Activated CD4-positive, alpha-beta T cell treated with anti-CD3 and anti-CD28 coated beads, Interleukin-2, amount 50 U/mL, for 4 hours (primary cell): ENCODE results near the gene LHB.
"Not testable (repeated sequence)": the region's sequence is repeated elsewhere in the genome, so short reads cannot be mapped to it uniquely, and the experiment has no call there.

Experiments
- DNase-seq, 2 experiments: peaks; one replicate each; pipeline ENCODE4 v3.0.0-alpha.2; 2020

LHB gene

DNA sequence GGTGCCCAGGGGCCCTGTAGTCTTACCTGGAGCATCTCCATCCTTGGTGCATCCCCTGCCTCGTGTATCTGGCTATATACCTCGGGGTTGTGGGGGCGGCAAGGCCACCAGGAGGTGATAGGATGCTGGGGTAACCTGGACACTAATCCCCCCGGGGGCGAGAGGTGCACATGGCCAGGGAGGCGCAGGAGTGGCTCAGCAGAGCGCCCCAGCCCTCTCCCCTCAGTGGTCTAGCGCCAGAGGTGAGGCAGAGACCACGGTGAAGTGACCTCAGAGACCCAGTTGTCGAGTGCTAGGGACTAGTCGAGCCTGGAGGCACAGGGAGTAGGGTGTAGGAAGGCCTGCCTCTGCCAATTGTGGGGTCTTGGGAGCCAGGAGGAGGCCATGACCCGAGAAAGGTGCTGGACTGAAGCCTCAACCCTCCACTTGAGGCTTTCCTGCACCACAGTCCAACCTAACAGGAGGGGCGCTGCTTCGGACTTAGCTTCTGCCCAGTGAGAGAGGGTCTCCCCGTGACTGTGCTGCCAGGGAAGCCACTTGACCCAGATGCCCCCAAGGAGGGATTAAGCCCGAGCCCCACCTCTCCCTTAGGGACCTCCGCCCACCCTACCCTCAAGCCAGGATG lies at the start of gene LHB:
Gene LHB, minus strand, starts transcription at position 51 of the 625 bp plus-strand sequence. Its CDS starts 10 bp downstream, at position 41.
- no peak for DNase-seq

DNA sequence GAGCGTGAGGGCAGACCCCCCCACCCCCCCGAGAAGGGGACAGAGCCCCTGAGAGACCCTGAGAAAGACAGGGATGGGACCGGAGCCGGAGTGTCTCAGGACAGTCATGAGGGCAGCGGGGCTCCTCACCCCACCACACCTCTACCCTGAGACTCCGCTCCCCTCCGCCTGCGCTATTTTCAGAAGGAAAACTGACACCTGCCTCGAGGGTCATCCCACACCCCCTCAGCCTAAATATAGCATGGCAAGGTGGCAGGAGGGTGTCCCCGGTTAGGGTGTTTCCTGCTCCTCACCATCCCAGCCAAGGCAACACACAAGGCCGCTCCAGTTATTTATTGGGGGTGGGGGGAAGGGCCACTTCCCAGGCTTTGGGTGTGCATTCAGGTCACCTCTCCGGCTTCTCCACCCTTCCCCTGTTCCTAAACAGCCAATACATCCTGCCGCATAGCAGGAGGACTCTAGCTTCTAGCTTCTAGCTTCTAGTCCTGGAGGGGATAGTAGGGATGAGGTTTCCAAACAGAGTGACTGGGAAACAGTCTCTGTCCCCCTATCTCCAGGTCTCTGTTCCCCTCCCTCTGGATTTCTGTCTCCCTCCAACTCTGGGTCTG lies 49.1 kb upstream of the LHB start:
- DNase-seq: no peak

DNA sequence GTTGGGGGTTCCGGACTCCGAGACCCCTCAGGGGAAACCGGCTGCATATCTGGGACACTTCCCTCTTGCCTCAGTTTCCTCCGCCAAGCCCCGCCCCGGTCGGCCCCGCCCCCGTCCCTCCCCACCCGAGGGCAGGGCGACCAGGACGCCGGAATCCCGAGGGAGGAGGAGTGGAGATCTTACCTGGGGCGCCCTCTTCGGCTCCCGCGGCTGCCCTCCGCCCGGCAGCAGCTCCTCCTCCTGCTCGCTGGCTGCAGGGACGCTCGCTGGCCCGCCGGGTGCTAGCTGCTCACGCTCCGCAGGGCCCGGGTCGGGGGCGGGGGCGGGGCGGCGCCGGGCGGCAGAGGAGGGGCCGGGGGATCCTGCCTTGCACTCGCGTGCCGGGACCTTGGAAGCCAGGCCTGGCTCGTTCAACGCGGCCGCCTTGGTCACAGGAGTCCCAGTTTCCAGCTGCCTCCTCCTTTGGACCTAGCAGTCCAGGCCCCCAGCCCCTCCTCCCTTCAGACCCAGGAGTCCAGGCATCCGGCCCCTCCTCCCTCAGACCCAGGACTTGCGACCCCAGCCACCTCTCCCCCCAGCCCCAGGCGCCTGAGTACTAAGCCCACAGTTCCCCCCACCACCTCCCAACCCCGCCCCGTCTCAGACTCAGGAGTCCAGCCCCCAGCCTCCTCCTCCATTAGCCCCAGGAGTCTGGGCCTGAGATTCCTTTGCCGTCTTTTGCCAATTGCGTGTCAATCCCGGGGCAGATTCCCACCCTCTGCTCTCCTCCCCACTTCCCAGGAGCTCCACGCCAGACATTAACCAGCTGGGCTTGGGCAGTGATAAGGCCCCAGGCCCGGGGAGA lies 48.1 kb upstream of the LHB start, which contains the start of gene NTF4:
Gene NTF4, minus strand, starts transcription at position 51 of the 844 bp plus-strand sequence. CDS start 2,821 bp downstream, outside the sequence.
- DNase-seq: no peak

DNA sequence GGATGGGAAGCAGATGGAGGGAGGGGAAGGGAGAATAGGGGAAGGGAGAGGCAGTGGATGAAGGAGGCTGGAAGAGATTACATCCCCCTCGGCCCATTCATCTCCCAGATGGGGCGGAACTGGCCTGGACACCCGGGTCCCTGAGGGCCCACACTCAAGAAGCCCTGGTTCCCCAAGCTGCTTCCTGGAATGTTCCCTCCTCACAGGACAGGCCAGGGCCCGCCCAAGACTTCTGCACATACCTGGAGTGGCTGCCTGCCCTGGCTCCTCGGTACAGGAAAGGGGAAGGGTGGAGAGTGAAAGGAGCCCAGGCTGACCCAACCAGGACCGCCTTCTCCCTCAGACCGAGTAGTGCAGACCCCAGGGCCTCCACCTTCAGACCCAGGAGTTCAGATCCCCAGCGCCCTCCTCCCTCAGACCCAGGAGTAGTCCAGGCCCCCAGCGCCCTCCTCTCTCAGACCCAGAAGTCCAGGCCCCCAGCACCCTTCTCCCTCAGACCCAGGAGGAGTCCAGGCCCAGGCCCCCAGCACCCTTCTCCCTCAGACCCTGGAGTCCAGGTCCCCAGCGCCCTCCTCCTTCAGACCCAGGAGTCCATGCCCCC lies 47.2 kb upstream of the LHB start:
- DNase-seq: no peak

DNA sequence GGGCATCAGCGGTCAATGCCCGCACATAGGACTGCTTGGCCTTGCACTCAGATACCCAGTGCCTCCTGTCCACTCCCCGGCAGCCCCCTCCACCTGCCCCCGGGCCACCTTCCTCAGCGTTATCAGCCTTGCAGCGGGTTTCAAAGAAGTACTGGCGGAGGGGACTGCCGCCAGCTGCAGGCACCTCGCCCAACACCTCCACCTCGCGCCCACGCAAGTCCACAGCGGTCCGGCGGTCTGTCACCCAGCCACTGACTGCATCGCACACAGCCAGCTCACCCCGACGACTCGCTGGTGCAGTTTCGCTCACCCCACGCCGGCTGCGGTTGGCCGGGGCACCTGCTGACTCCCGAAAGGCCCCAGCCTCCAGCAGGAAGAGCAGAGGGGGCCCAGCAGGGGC lies 44.6 kb upstream of the LHB start:
- DNase-seq: no peak

DNA sequence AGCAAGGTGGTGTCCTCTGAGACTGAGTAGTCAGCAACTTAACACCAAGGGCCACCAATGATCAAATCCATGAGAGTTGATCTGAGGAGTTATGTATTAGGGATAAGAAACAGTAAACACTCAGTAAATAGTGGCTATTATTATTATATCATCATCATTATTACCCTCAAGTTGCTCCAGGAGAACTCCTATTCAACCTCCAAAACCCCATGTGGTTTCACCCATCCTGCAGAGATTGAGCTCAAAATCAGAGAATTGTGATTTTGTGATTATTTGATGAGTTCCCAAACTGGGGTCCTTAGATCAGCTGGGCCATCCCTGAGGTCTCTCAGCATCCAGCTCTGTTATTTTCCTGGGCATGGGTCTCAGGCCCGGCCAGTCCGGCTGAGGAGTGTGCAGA lies 44.1 kb upstream of the LHB start:
- no peak for DNase-seq

DNA sequence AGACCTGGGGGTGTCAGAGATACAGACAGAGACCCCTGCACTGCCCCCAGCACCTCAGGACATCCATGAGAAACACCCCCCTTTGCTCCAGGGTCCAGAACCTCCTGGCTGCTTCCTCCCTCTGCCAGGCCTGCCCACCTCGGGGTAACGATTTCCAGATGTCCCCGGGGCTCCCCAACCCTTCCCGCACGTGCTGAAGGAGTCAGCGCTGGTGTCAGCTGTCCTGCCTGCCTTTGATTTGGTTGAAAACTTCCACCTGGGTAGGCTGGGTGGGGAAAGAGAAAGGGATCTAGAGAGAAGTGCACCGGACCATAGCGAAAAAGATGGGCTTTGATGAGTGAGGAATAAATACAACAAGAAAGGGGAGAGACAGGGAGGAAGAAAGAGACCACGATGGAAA lies 42.2 kb upstream of the LHB start:
- no peak for DNase-seq

DNA sequence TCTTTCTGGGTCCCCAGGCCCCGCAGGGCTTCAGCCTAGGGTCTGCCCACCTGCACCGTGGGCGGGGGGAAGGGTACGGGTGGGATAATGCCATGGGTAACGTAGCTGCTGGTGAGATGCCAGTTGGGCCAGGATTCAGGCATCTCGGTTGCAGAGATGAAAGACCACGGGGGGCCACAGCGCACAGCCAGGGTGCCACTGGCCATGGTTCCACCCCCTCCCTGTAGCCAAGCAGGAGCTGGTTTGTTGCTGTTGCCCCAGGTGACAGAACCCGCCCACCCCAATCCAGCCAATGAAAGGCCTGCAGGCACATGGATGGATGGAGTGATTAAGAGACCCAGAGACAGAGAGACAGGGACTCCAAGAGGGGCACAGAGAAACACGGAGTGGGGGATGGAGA lies 41.7 kb upstream of the LHB start:
- no peak for DNase-seq

DNA sequence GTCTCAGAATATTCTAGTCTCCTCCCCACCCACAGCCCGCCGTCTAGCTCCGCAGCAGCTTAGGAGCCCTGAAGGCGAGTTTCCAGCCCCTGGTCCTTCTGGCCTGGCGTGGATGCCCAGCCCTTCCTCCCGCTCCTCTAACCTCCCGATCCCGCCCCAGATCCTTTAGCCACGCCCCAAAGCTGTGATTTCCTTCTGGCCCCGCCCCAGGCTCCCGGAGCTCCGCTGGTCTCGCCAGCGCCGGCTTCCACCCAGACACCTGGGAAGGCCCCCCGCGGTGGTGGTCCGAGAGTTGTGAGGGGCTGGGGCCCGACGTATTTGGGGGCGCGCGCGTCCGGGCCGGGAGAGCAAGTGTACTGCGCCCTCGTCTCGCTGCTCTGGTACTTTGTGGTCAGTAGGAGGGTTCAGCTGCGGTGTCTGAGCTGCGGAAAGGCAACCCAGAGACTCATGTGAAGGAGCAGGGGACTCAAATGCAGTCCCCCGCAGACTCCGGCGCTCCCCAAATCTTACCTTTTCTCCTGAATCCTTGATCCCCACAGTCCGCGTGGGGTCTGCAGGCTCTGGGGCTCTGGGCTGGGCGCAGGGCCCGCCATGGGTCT lies 40.8 kb upstream of the LHB start, which contains the start of gene CGB7:
Gene CGB7, minus strand, starts transcription at position 114 of the 599 bp plus-strand sequence. CDS start 2,374 bp downstream, outside the sequence.
- DNase-seq: peak; percentile 18 to 32

DNA sequence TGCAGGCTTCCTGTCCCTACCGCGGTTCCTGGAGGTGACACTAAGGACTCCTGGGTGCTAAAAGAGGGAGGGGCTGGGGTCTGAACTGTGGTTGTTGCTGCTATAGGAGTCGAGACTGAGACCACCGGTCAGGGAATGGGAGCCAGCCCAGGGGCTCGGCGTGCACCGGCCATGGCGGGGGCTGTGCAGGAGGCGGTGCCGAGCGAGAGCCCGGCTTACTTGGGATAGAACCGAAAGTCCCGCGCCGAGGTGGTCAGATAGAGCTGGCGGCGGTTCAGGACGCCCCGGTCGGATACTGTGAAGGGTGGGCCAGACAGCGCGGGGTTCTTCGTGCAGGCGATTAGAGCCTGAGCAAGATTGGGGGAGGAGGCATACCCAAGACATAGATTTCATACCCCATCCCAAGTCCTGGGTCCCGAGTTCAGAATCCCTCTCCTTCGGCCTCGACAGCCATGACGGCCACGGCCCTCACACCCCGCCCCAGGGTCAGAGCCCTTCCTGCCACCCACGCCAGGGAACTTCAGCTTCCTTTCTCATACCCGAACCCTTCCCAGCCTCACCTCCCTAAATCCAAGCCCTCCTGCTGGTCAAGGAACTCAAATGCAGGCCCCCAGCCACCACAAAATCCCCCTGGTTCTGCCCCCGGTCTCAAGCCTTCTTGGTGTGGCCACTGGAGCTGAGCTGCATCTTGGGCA lies 40.2 kb upstream of the LHB start:
- DNase-seq: not testable (repeated sequence)

DNA sequence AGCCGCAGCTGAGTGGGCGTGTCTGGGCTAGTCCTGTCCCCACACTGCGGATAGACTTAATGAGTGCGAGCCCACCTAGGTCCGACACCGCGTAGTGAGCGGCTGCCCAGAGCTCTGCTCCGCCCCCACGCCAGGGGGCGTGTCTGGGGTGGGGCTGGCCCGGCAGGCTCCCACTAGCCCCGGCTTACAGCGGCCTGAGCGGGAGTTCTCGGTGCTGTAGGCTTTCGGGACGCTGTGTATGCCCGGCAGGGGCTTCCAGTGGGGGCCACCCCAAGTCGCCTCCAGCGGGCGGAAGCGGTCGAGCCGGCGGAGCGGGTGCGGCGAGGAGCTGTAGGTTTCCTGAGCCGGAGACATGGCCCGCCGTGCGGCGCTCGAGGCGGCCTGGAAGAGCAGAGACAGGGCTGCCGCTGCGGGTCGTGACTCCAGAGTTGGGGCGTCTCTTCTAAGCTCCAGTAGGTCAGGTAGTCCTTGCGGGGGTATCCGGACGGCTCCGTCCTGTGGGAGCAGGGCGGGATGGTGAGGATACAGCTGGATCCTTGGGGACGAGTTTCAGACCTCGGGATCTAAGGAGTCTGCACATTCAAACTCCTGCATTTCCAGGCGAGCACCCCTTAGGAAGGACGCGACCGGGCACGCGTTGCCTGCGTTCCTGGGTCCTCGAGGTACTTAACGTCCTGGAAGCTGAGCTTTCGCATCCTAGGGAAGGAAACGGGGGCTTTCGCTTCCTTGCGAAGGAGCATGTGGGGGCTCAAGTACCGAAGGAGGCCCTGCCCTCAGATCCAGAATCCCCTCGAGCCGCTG lies 39.4 kb upstream of the LHB start:
- DNase-seq: peak; percentile 29

DNA sequence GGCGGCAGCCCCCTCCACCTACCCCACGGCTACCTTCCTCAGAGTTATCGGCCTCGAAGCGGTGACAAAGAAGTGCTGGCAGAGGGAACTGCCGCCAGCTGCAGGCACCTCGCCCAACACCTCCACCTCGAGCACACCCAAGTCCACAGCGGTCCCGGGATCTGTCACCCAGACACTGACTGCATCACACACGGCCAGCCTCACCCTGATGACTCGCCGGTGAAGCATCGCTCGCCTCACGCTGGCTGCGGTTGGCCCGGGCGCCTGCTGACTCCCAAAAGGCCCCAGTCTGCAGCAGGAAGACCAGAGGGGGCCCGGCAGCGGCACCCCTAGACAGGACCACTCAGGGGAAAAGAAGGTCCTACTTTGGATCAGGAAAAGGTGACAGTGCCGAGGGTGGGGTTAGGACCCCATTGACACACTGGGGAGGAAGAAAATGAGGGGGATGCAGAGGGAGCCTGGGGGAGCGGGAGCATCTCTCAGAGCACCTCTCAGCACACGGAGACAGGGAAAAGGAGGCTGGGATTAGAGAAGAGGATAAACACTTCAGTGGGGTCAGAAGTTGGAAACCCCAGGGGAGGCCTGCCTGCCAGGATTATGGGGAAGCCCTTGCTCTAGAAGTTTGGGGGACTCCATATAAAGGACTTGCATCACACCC lies 33.6 kb upstream of the LHB start:
- DNase-seq: not testable (repeated sequence)

DNA sequence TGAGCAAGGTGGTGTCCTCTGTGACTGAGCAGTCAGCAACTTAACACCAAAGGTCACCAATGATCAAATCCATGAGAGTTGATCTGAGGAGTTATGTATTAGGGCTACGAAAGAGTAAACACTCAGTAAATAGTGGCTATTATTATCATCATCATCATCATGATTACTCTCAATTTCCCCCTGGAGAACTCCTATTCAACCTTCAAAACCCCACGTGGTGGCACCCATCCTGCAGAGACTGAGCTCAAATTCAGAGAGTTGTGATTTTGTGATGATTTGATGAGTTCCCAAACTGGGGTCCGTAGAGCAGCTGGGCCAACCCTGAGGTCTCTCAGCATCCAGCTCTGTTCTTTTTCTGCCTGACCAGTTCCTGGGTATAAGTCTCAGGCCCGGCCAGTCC lies 32.9 kb upstream of the LHB start:
- DNase-seq: not testable (repeated sequence)

DNA sequence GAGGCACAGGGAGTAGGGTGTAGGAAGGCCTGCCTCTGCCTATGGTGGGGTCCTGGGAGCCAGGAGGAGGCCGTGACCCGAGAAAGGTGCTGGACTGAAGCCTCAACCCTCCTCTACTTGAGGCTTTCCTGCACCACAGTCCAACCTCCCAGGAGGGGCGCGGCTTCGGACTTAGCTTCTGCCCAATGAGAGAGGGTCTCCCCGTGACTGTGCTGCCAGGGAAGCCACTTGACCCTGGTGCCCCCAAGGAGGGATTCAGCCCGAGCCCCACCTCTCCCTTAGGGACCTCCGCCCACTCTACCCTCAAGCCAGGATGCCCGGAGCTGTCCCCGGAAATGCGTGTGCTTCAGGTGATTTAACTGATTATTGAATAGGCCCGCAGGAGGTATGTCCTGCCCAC lies 32.1 kb upstream of the LHB start, which contains the start of gene CGB8:
Gene CGB8, minus strand, starts transcription at position 101 of the 400 bp plus-strand sequence. CDS start 372 bp downstream, outside the sequence.
- DNase-seq: not testable (repeated sequence)

DNA sequence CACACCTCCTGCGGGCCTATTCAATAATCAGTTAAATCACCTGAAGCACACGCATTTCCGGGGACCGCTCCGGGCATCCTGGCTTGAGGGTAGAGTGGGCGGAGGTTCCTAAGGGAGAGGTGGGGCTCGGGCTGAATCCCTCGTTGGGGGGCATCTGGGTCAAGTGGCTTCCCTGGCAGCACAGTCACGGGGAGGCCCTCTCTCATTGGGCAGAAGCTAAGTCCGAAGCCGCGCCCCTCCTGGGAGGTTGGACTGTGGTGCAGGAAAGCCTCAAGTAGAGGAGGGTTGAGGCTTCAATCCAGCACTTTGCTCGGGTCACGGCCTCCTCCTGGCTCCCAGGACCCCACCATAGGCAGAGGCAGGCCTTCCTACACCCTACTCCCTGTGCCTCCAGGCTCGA lies 26.7 kb upstream of the LHB start, which contains the start of gene CGB5:
Gene CGB5, plus strand, starts transcription at position 301 of the 400 bp plus-strand sequence. CDS start 362 bp downstream, outside the sequence.
- DNase-seq: not testable (repeated sequence)

DNA sequence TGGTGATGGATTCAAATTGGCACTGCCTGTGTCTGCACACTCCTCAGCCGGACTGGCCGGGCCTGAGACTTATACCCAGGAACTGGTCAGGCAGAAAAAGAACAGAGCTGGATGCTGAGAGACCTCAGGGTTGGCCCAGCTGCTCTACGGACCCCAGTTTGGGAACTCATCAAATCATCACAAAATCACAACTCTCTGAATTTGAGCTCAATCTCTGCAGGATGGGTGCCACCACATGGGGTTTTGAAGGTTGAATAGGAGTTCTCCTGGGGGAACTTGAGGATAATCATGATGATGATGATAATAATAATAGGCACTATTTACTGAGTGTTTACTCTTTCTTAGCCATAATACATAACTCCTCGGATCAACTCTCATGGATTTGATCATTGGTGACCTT lies 25.8 kb upstream of the LHB start:
- not testable (repeated sequence) for DNase-seq

DNA sequence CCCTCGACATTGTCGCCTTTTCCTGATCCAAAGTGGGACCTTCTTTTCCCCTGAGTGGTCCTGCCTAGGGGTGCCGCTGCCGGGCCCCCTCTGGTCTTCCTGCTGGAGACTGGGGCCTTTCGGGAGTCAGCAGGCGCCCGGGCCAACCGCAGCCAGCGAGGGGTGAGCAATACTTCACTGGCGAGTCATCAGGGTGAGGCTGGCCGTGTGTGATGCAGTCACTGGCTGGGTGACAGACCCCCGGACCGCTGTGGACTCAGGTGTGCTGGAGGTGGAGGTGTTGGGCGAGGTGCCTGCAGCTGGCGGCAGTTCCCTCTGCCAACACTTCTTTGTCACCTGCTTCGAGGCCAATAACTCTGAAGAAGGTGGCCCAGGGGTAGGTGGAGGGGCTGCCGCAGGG lies 25.3 kb upstream of the LHB start:
- no peak for DNase-seq

DNA sequence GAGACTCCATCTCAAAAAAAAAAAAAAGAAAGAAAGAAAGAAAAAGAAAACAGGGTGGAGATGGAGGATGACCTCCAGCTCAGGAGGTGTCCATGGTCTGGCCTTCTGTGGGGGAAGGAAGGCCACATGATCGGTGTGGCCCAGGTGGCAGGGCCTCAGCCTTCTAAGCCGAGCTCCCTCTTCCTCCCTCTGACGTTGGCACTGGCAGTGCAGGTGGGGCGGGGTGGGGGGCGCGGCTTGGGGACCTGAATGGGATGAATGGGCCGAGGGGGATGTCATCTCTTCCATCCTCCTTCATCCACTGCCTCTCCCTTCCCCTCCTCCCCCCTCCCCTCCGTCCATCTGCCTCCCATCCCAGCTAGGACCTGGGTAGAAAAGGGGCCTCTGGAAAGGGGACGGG lies 22.8 kb upstream of the LHB start:
- DNase-seq: not testable (repeated sequence)

DNA sequence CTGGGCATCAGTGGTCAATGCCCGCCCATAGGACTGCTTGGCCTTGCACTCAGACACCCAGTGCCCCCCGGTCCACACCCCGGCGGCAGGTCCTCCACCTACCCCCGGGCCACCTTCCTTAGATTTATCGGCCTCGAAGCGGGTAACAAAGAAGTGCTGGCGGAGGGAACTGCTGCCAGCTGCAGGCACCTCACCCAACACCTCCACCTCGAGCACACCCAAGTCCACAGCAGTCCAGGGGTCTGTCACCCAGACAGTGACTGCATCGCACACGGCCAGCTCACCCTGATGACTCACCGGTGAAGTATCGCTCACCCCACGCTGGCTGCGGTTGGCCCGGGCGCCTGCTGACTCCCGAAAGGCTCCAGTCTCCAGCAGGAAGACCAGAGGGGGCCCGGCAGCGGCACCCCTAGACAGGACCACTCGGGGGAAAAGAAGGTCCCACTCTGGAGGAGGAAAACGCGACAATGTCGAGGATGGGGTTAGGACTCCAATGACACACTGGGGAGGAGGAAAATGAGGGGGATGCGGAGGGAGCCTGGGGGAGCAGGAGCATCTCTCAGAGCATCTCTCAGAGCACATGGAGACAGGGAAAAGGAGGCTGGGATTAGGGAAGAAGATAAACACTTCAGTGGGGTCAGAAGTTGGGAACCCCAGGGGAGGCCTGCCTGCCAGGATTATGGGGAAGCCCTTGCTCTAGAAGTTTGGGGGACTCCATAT lies 21.8 kb upstream of the LHB start:
- not testable (repeated sequence) for DNase-seq

DNA sequence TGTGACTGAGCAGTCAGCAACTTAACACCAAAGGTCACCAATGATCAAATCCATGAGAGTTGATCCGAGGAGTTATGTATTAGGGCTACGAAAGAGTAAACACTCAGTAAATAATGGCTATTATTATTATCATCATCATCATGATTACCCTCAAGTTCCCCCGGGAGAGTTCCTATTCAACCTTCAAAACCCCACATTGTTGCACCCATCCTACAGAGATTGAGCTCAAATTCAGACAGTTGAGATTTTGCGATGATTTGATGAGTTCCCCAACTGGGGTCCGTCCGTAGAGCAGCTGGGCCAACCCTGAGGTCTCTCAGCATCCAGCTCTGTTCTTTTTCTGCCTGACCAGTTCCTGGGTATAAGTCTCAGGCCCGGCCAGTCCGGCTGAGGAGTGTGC lies 21.2 kb upstream of the LHB start:
- DNase-seq: not testable (repeated sequence)
